ENCODE data around the gene NEDD4L. TPM values are rescaled to one million over a fixed set of nuclear protein-coding genes. Genes with fewer than 3 reads are reported as not detected.

Gene NEDD4L
- total RNA-seq, 4 donors from 2014 or later, result 44.0 to 104 (median 59.6) TPM

GRCh38 chr18:58061349-58061748 lies 17.3 kb downstream of the NEDD4L start:
- 57% methylated on average over 3 of the region's 3 CpGs for WGBS
- H3K36me3 ChIP-seq, result no peaks in the 10 kb centered on the region
- no peak for DNase-seq (ENCODE audit: low spot score in 2 of 2)
- no peaks in the 10 kb centered on the region for H3K27me3 ChIP-seq
- no peak overlapping the region for H3K4me3 ChIP-seq
- TF ChIP-seq EP300 (IDR thresholded peaks at IDR 0.05) (no peak), POLR2A (IDR thresholded peaks at IDR 0.05) (no peak), POLR2AphosphoS5 (IDR thresholded peaks at IDR 0.05) (no peak), CTCF (IDR thresholded peaks at IDR 0.05) (no peak)
- H3K9me3 ChIP-seq, result no peaks in the 10 kb centered on the region
- H3K27ac ChIP-seq, result no peak overlapping the region
- H3K4me1 ChIP-seq, result no peaks in the 10 kb centered on the region

GRCh38 chr18:58064406-58064998 lies 20.5 kb downstream of the NEDD4L start:
- Histone ChIP-seq H3K9me3 (no peaks in the 10 kb centered on the region), H3K4me1 (no peaks in the 10 kb centered on the region), H3K4me3 (no peak overlapping the region), H3K36me3 (no peaks in the 10 kb centered on the region), H3K27me3 (no peaks in the 10 kb centered on the region), H3K27ac (no peak overlapping the region)
- TF ChIP-seq POLR2A (IDR thresholded peaks at IDR 0.05), result no peak
- TF ChIP-seq EP300 (IDR thresholded peaks at IDR 0.05), result no peak
- TF ChIP-seq POLR2AphosphoS5 (IDR thresholded peaks at IDR 0.05), result no peak
- TF ChIP-seq CTCF (IDR thresholded peaks at IDR 0.05), result no peak
- 70% methylated on average over 10 of the region's 10 CpGs for WGBS
- no peak for DNase-seq (ENCODE audit: low spot score in 2 of 2)

GRCh38 chr18:58065956-58066355 lies 21.9 kb downstream of the NEDD4L start:
- DNase-seq (ENCODE audit: low spot score in 2 of 2), result no peak
- Histone ChIP-seq H3K27ac (no peak overlapping the region), H3K27me3 (no peaks in the 10 kb centered on the region), H3K4me3 (no peak overlapping the region), H3K9me3 (no peaks in the 10 kb centered on the region), H3K4me1 (no peaks in the 10 kb centered on the region), H3K36me3 (no peaks in the 10 kb centered on the region)
- TF ChIP-seq POLR2A (IDR thresholded peaks at IDR 0.05), result no peak
- TF ChIP-seq POLR2AphosphoS5 (IDR thresholded peaks at IDR 0.05), result no peak
- no peak for TF ChIP-seq CTCF (IDR thresholded peaks at IDR 0.05)
- no peak for TF ChIP-seq EP300 (IDR thresholded peaks at IDR 0.05)
- WGBS, result 88% methylated on average over 3 of the region's 3 CpGs

- Histone ChIP-seq H3K27ac (no peak overlapping the region), H3K9me3 (no peaks in the 10 kb centered on the region), H3K36me3 (no peaks in the 10 kb centered on the region), H3K4me1 (no peaks in the 10 kb centered on the region), H3K4me3 (no peak overlapping the region), H3K27me3 (no peaks in the 10 kb centered on the region)
- TF ChIP-seq POLR2A (IDR thresholded peaks at IDR 0.05) (no peak), POLR2AphosphoS5 (IDR thresholded peaks at IDR 0.05) (no peak), CTCF (IDR thresholded peaks at IDR 0.05) (no peak), EP300 (IDR thresholded peaks at IDR 0.05) (no peak)
- 86% methylated on average over 2 of the region's 2 CpGs for WGBS
- DNase-seq (ENCODE audit: low spot score in 2 of 2), result no peak
Observed at GRCh38 chr18:58067601-58068000, 23.6 kb downstream of the NEDD4L start.

GRCh38 chr18:58069099-58069498 lies 25.1 kb downstream of the NEDD4L start:
- TF ChIP-seq EP300 (IDR thresholded peaks at IDR 0.05) (no peak), POLR2AphosphoS5 (IDR thresholded peaks at IDR 0.05) (no peak), POLR2A (IDR thresholded peaks at IDR 0.05) (no peak), CTCF (IDR thresholded peaks at IDR 0.05) (no peak)
- H3K4me3 ChIP-seq, result no peak overlapping the region
- no peak for DNase-seq (ENCODE audit: low spot score in 2 of 2)
- H3K9me3 ChIP-seq, result no peaks in the 10 kb centered on the region
- no peaks in the 10 kb centered on the region for H3K36me3 ChIP-seq
- no peak overlapping the region for H3K27ac ChIP-seq
- H3K4me1 ChIP-seq, result no peaks in the 10 kb centered on the region
- no peaks in the 10 kb centered on the region for H3K27me3 ChIP-seq
